NCI-H187 (cell line): ENCODE measurements around the gene RAB27B.
"Not testable (repeated sequence)": the region's sequence is repeated elsewhere in the genome, so short reads cannot be mapped to it uniquely, and the experiment has no call there.

Experiments
- DNase-seq, 2 experiments: peaks; one replicate each; lab custom pipeline; 2025; lab: John Stamatoyannopoulos, UW

RAB27B gene

GRCh38 chr18:54828281-54828881 lies at the start of gene RAB27B:
TSS of gene RAB27B (plus strand) at chr18:54828477. CDS start at chr18:54877586, 49,109 bp downstream.
- peak; percentile 8 to 52 for DNase-seq

GRCh38 chr18:54780285-54780861 lies 47.9 kb upstream of the RAB27B start:
- no peak for DNase-seq

GRCh38 chr18:54780970-54781369 lies 47.3 kb upstream of the RAB27B start:
- no peak for DNase-seq

DNA sequence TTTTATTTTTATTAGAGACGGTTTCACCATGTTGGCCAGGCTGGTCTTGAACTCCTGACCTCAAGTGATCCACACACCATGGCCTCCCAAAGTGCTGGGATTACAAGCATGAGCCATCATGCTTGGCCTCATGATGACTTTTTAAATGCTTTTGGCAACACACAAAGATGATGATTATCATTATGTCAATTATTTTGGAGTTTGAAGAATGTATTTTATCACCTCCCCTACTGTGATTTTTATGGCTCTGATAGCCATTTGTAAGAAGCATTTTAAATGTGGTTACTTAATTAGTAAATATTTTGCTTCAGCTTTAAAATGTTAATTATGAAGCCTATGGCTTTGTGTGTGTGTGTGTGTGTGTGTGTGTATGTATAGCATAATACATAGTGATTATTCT lies 45.1 kb upstream of the RAB27B start:
- no peak for DNase-seq

GRCh38 chr18:54786206-54786605 lies 42.1 kb upstream of the RAB27B start:
- DNase-seq: no peak

DNA sequence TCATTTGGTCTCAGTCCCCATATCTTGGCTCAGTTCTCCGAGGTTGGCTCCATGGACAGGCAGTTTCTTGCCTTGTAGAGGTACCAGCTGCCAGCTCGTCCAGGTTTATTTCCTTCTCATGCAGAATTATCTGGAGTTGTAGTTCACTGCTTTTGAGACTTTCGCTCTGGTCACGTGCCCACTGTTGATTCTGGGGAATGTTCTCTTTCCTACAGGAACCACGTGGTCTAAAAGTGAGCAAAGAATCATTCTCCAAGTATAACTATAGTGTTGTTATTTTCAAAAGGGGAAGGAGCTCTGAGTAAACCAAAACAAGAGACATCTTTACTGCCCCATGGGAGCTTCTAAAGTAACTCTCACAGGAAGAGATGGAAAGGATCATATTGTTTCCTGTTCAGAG lies 41.2 kb upstream of the RAB27B start:
- DNase-seq: no peak

GRCh38 chr18:54787616-54788015 lies 40.7 kb upstream of the RAB27B start:
- no peak for DNase-seq

GRCh38 chr18:54790109-54790508 lies 38.2 kb upstream of the RAB27B start:
- no peak for DNase-seq

GRCh38 chr18:54791657-54792056 lies 36.6 kb upstream of the RAB27B start:
- DNase-seq: no peak

DNA sequence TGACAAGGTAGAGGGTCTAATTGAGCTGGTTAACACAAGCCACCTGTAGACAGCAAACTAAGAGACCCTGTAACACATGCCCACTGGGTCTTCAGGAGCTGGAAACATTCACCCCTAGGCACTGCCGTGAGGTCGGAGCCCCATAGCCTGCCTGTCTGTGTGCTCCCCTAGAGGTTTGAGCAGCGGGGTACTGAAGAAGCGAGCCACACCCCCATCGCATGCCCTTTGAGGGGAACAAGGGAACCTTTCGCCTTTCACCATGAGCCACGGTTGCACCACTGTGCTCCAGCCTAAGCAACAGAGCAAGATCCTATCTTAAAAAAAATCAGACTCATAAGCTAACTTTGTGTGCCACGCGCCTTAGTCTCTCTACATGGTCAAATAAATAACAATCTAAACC lies 36.2 kb upstream of the RAB27B start:
- no peak for DNase-seq

DNA sequence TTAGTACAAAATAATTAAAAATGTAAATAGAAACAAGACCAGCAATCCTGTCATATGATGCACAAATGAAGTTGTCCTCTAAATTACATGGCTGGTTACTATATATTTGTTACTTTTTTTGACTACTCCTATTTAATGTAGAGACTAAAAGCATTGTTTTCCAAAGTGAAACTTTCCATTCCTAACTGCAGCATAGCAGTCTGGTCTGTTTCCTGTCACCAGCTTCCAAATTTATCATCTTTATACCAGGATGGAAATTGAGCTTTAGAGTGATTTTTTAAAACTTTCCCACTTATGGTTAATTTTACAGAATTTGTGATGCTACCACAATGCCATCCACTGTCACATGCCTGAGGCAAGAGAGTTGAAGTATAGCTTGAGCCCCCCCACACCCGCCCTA lies 33.5 kb upstream of the RAB27B start:
- no peak for DNase-seq

- DNase-seq: no peak
Observed at GRCh38 chr18:54798186-54798585, 30.1 kb upstream of the RAB27B start.

DNA sequence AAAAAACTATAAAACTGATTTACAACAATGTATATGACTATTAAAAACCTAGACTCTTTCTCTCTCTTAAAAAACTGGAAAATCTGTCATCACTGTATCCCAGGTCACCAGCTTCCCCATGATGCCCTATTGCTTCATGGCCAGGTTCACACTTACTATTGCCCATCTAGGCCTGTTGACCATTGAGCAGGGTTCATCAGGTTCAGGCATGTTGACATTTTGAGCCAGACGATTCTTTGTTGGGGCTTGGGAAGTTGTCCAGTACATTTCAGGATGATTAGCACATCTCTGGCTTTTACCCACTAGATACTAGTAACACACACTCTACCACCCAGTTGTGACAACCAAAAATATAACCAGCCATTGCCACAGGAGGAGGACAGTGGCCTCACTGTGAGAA lies 26.9 kb upstream of the RAB27B start:
- no peak for DNase-seq

DNA sequence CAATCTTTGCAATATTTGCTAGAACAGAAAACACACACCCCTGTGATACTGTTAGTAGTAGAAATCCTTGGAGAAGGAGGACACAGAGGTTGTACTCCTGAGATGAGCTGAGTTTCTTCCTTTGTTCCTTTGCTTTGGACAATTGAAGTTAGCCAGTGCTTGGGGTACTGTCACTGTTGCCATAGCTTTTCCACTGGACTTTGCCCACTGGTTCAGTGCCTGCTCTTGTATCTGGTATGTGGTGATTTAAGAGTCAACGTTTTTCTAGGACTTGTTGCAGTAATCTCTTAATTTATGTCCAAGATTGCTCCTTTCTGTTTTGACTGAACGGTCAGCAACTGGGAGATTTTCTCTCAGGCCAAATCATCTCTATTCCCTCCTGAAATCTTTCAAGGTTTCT lies 26.1 kb upstream of the RAB27B start:
- no peak for DNase-seq

GRCh38 chr18:54802686-54803395 lies 25.4 kb upstream of the RAB27B start:
- no peak for DNase-seq

- no peak for DNase-seq
Observed at GRCh38 chr18:54805571-54806334, 22.5 kb upstream of the RAB27B start.

GRCh38 chr18:54806526-54806925 lies 21.8 kb upstream of the RAB27B start:
- no peak for DNase-seq

DNA sequence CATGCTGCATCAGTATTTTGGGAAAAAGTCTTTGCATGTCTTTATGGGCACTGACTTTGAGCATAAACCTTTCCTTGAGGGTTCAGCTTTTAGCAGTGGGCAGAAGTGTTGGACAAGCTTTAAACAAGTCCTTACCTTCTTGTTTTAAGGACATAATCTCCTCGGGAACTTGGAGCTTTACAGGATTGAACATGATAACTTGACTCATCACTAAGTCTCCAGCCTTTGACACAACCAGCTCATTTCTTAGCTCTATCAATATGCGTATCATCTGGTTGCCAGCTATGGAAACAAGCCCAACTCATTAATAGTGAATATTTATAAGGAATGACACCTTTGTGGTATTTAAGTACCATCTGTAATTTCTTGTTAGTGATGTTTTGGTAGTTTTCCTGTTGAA lies 21.0 kb upstream of the RAB27B start:
- DNase-seq: no peak

DNA sequence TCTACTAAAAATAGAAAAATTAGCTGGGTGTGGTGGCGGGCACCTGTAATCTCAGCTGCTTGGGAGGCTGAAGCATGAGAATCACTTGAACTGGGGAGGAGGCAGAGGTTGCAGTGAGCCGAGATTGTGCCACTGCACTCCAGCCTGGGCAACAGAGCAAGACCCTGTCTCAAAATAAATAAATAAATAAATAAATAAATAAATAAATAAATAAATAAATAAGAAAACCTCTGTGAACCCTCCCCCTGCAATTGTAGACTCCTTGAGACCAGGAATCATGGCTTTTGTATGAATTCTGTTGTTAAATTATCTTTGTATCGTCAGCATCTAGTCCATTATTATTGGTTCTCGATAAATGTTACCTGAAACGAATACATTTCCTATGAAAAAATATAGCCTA lies 17.6 kb upstream of the RAB27B start:
- DNase-seq: not testable (repeated sequence)

- DNase-seq: no peak
Observed at GRCh38 chr18:54812885-54813284, 15.4 kb upstream of the RAB27B start.

DNA sequence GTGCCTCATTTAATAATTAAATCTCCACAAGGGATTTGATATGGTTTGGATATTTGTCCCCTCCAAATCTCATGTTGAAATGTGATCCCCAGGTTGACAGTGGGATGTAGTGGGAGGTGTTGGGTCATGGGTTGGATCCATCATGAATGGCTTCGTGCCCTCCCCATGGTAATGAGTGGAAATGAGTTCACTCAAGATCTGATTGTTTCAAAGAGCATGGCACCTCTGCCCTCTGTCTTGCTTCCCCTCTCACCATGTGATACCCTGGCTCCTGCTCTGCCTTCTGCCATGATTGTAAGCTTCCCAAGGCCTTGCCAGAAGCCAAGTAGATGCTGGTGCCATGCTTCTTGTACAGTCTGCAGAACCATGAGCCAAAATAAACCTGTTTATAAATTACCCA lies 15.0 kb upstream of the RAB27B start:
- DNase-seq: no peak

DNA sequence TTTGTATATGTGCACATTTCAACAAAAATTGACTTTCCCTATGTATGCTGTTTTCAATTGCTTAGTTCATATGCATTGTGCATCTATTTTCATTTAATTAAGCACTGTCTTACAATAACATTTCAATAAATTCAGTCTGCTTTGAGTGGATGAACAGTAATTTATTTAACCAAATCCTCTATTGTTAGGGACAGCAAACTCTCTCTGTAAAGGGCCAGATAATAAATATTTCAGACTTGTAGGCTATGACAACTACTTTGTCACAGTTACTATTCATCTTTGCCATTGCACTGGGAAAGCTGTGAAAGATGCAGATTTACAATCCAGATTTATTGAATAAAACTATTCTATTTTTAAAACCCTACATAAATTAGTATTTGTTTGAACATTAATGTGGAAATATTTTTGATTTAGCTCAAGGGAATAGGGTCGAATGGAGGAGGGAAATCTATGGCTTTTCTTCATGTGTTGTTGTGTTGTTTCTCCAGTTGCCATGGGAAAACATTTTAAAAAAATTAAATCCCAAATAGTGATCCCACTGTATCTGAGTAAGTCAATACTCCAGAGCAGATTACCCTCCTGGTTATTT lies 14.2 kb upstream of the RAB27B start:
- no peak for DNase-seq
